GM23248 (cell line): ENCODE measurements around the gene EHBP1. TPM values are rescaled to one million over a fixed set of nuclear protein-coding genes. Genes with fewer than 3 reads are reported as not detected.

Source experiments
- DNase-seq: peaks from one replicate; pipeline ENCODE4 v3.0.0-alpha.2; 2015
- H2AFZ ChIP-seq: fragments of 200-600 bp; sonication (generic); 2 replicates; pipeline ENCODE4 v1.6.1; 2016; ENCODE audit warnings: antibody characterized with exemption
- H3F3A ChIP-seq: fragments of 200-600 bp; sonication (generic); 2 replicates; pipeline ENCODE4 v1.6.1; 2016; ENCODE audit warnings: mild to moderate bottlenecking, antibody characterized with exemption, mixed run types; ENCODE audit not compliant: insufficient read depth
- H3K27ac ChIP-seq: fragments of 200-600 bp; sonication (generic); 2 replicates; pipeline ENCODE4 v1.5.1; 2016; ENCODE audit warnings: mild to moderate bottlenecking
- H3K27me3 ChIP-seq: fragments of 200-600 bp; sonication (generic); replicated peaks from 2 replicates; pipeline ENCODE4 v1.6.1; 2016; ENCODE audit warnings: mild to moderate bottlenecking; ENCODE audit not compliant: insufficient read depth
- H3K36me3 ChIP-seq: fragments of 200-600 bp; sonication (generic); 2 replicates; pipeline ENCODE4 v1.6.1; 2016; ENCODE audit warnings: low read depth, mild to moderate bottlenecking
- H3K4me1 ChIP-seq: fragments of 200-600 bp; sonication (generic); 2 replicates; pipeline ENCODE4 v1.6.1; 2016; ENCODE audit warnings: mild to moderate bottlenecking; ENCODE audit not compliant: insufficient read depth
- H3K4me2 ChIP-seq: fragments of 200-600 bp; sonication (generic); one replicate; pipeline ENCODE4 v1.6.1; 2016; ENCODE audit warnings: mild to moderate bottlenecking; ENCODE audit not compliant: unreplicated experiment
- H3K4me3 ChIP-seq: fragments of 200-600 bp; sonication (generic); 2 replicates; pipeline ENCODE4 v1.5.1; 2016; ENCODE audit warnings: mild to moderate bottlenecking
- H3K79me2 ChIP-seq: fragments of 200-600 bp; sonication (generic); 2 replicates; pipeline ENCODE4 v1.6.1; 2016; ENCODE audit warnings: mild to moderate bottlenecking; ENCODE audit not compliant: insufficient read depth
- H3K9ac ChIP-seq: fragments of 200-600 bp; sonication (generic); 2 replicates; pipeline ENCODE4 v1.6.1; 2016; ENCODE audit warnings: mild to moderate bottlenecking
- H3K9me2 ChIP-seq: fragments of 200-600 bp; sonication (generic); 2 replicates; pipeline ENCODE4 v1.6.1; 2016; ENCODE audit warnings: mixed run types, mild to moderate bottlenecking, moderate library complexity; ENCODE audit not compliant: insufficient read depth
- H3K9me3 ChIP-seq: fragments of 200-600 bp; sonication (generic); one replicate; pipeline ENCODE4 v1.6.1; 2017; ENCODE audit warnings: low read depth
- H4K20me1 ChIP-seq: fragments of 200-600 bp; sonication (generic); 2 replicates; pipeline ENCODE4 v1.6.0; 2016; ENCODE audit not compliant: insufficient read depth
- EZH2 ChIP-seq: fragments of 200-600 bp; sonication (generic); IDR thresholded peaks from 2 replicates; pipeline ENCODE4 v1.6.1; 2018; ENCODE audit warnings: antibody characterized with exemption, mild to moderate bottlenecking; ENCODE audit not compliant: insufficient read depth, poor library complexity, severe bottlenecking
- EZH2phosphoT487 ChIP-seq: fragments of 200-600 bp; sonication (generic); IDR thresholded peaks from 2 replicates; pipeline ENCODE4 v1.6.1; 2018; ENCODE audit warnings: antibody characterized with exemption, moderate library complexity, mild to moderate bottlenecking, low read depth; ENCODE audit not compliant: insufficient read depth
- WGBS, 2 experiments: methylation state at CpG; one replicate each; pipeline ENCODE4 v1.1.6; 2015 to 2017; ENCODE audit warnings: low lambda C conversion rate in 2 of 2, low coverage in 1 of 2; ENCODE audit errors: missing lambda C conversion rate in 2 of 2; 5-methylcytosine and 5-hydroxymethylcytosine counted together
- in situ Hi-C: fragments of 300-500 bp; cut with MboI; formaldehyde crosslinking; loops from 2 replicates; pipeline ENCODE4 v1.15.0; 2020
- polyA plus RNA-seq: library from polyadenylated mRNA; unstranded; fragments of >200 nt; fragmentation: Nextera tagmentation; extraction: Ambion mirVana; gene quantifications from 2 replicates; pipeline ENCODE4 v1.2.1, GENCODE V29; 2016
- total RNA-seq: library from RNA; depleted of rRNA; stranded (reverse); fragments of >200 nt; shearing (Covaris generic); gene quantifications from 2 replicates; pipeline ENCODE4 v1.2.3, GENCODE V29; 2014

The EHBP1 gene
- total and polyA plus RNA-seq, 2 experiments from 2014 or later, result 41.3 to 56.8 TPM

GRCh38 chr2:63057249-63058143, 352.0 kb downstream of the EHBP1 start:
- H3K4me3 ChIP-seq, result no peak overlapping the region
- WGBS, 2 experiments, result 26 to 27% methylated on average over 34 to 35 of the region's 35 CpGs
- no peaks in the 10 kb centered on the region for H3K36me3 ChIP-seq
- H3K27ac ChIP-seq, result no peak overlapping the region
- TF ChIP-seq EZH2phosphoT487, result 0 out of 2 replicates have a peak, but pooled peaks have one; percentile 34
- no peak for TF ChIP-seq EZH2
- H3K4me1 ChIP-seq, result peaks cover 5% of the 10 kb centered on the region; the same call in 1 of the 2 replicates
- no peaks in the 10 kb centered on the region for H3K9me3 ChIP-seq
- H2AFZ ChIP-seq, result no peak overlapping the region
- H4K20me1 ChIP-seq, result no peaks in the 10 kb centered on the region
- no peak overlapping the region for H3K4me2 ChIP-seq
- H3F3A ChIP-seq, result no peaks in the 10 kb centered on the region
- no peak overlapping the region for H3K9ac ChIP-seq
- H3K9me2 ChIP-seq, result no peaks in the 10 kb centered on the region
- no peaks in the 10 kb centered on the region for H3K79me2 ChIP-seq
- no peak for DNase-seq
- in situ Hi-C loops, result no loop called here
- H3K27me3 ChIP-seq, result peaks cover 87% of the 10 kb centered on the region

DNA sequence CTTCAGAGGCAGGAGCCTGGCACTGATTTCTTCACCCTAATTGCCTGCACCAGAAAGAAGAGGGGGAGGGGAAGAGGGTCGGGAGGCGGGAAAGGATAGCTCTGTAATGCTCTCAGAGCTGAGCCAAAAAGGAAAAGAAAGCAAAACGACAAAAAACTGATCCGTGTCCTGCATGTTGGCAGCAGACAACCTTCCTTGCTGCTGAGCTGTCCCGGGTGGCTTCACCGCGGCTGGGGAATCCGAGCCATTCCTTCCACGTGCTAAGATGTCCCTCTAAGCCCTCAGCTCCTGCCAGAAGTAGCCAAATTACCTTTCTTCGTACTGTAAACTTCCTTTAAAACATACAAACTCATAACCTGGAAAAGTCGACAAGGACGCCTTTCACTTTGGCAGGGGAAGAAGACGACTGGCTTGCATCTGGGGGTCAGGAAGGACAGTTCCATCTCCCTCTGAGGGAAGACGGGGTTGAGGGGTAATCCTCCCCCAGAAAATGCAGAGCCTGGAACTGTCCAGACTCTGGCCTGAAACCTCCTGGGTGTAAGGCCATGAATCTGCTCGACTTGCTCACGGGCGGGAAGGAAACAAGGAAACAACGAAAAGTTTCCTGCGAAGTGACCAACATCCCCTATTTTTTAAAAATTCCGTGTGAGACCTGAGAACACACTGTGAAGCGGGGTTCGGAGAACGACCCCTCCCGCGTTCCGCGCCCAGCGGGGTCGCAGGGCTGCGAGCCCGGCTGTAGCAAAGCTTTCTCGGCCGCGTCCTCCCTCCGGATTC, 352.8 kb downstream of the EHBP1 start:
- DNase-seq, result peak; percentile 51
- Histone ChIP-seq H3K9me3 (no peaks in the 10 kb centered on the region), H3K9ac (no peak overlapping the region), H3K4me1 (peaks cover 5% of the 10 kb centered on the region; the same call in 1 of the 2 replicates), H3K9me2 (no peaks in the 10 kb centered on the region), H4K20me1 (no peaks in the 10 kb centered on the region), H3K36me3 (no peaks in the 10 kb centered on the region), H3F3A (no peaks in the 10 kb centered on the region), H3K4me3 (no peak overlapping the region), H3K79me2 (no peaks in the 10 kb centered on the region), H3K27ac (no peak overlapping the region), H3K27me3 (peaks cover 93% of the 10 kb centered on the region), H3K4me2 (no peak overlapping the region), H2AFZ (no peak overlapping the region)
- 12 to 16% methylated on average over 35 of the region's 35 CpGs for WGBS, 2 experiments
- in situ Hi-C loops, result no loop called here
- TF ChIP-seq EZH2, result peak; percentile 93
- TF ChIP-seq EZH2phosphoT487, result 0 out of 2 replicates have a peak, but pooled peaks have one; percentile 21

GRCh38 chr2:63058921-63059792, 353.6 kb downstream of the EHBP1 start:
- no peaks in the 10 kb centered on the region for H3F3A ChIP-seq
- H3K9ac ChIP-seq, result no peak overlapping the region
- H3K4me3 ChIP-seq, result no peak overlapping the region
- H3K9me3 ChIP-seq, result no peaks in the 10 kb centered on the region
- DNase-seq, result peak; percentile 50
- no peak overlapping the region for H2AFZ ChIP-seq
- H3K36me3 ChIP-seq, result no peaks in the 10 kb centered on the region
- H4K20me1 ChIP-seq, result no peaks in the 10 kb centered on the region
- no peak overlapping the region for H3K4me2 ChIP-seq
- in situ Hi-C loops, result no loop called here
- TF ChIP-seq EZH2phosphoT487, result no peak
- no peak for TF ChIP-seq EZH2
- H3K79me2 ChIP-seq, result no peaks in the 10 kb centered on the region
- WGBS, 2 experiments, result 8 to 13% methylated on average over 57 to 59 of the region's 67 CpGs
- no peaks in the 10 kb centered on the region for H3K9me2 ChIP-seq
- H3K27me3 ChIP-seq, result peaks cover 90% of the 10 kb centered on the region
- H3K27ac ChIP-seq, result no peak overlapping the region
- H3K4me1 ChIP-seq, result peaks cover 5% of the 10 kb centered on the region; the same call in 1 of the 2 replicates
